Measurements from ENCODE around the gene ZNF213.
A peak's percentile ranks its signal among the peaks of the same experiment; 100 is the strongest.

Gene ZNF213

DNA sequence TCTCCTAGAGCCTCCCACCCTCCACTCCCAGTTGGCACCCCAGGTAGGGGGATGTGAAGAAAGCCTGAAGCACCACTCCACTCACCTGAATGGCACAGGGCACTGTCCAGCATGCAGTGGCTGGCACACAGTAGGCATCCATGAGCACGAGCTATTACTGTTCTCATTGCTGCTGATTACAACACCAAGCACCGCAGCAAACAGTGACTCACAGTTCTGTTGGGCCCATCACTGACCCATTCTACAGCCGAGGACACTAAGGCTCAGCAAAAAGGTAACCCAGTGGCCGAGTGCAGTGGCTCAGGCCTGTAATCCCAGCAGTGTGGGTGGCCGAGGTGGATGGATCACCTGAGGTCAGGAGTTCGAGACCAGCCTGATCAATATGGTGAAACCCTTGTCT lies 38.5 kb upstream of the ZNF213 start:
- TF ChIP-seq, protein P1, sequence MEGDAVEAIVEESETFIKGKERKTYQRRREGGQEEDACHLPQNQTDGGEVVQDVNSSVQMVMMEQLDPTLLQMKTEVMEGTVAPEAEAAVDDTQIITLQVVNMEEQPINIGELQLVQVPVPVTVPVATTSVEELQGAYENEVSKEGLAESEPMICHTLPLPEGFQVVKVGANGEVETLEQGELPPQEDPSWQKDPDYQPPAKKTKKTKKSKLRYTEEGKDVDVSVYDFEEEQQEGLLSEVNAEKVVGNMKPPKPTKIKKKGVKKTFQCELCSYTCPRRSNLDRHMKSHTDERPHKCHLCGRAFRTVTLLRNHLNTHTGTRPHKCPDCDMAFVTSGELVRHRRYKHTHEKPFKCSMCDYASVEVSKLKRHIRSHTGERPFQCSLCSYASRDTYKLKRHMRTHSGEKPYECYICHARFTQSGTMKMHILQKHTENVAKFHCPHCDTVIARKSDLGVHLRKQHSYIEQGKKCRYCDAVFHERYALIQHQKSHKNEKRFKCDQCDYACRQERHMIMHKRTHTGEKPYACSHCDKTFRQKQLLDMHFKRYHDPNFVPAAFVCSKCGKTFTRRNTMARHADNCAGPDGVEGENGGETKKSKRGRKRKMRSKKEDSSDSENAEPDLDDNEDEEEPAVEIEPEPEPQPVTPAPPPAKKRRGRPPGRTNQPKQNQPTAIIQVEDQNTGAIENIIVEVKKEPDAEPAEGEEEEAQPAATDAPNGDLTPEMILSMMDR (IDR thresholded peaks at IDR 0.05; ENCODE audit: borderline replicate concordance, control extremely low read depth, extremely low read depth, insufficient read depth, missing control alignments): no peak
- in situ Hi-C loops (cut with MboI; ENCODE audit: low sequenced_read_pairs, unreplicated experiment): no loop called here
- DNase-seq (ENCODE audit: low spot score): no peak

DNA sequence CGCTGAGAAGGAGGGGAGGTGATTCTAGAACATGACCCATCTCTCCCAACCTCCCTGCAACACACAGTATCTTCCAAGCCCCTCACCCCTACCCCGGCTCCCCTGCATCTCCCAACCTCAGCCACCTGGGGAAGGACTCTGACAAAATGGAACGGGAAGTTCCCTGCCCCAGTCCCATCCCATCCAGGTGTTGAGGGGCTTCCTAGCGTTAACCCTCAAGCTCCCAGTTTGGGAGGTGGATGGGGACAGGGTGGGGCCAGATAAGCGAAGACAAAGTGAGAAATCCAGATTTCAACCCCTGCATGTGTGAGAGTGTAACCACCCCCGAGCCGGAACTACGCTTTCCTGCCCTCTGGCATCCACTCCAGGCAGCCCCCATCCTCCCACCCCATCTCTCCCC lies 37.6 kb upstream of the ZNF213 start:
- TF ChIP-seq, protein P1 (IDR thresholded peaks at IDR 0.05; ENCODE audit: borderline replicate concordance, control extremely low read depth, extremely low read depth, insufficient read depth, missing control alignments): no peak
- DNase-seq (ENCODE audit: low spot score): no peak
- in situ Hi-C loops (cut with MboI; ENCODE audit: low sequenced_read_pairs, unreplicated experiment): no loop called here

DNA sequence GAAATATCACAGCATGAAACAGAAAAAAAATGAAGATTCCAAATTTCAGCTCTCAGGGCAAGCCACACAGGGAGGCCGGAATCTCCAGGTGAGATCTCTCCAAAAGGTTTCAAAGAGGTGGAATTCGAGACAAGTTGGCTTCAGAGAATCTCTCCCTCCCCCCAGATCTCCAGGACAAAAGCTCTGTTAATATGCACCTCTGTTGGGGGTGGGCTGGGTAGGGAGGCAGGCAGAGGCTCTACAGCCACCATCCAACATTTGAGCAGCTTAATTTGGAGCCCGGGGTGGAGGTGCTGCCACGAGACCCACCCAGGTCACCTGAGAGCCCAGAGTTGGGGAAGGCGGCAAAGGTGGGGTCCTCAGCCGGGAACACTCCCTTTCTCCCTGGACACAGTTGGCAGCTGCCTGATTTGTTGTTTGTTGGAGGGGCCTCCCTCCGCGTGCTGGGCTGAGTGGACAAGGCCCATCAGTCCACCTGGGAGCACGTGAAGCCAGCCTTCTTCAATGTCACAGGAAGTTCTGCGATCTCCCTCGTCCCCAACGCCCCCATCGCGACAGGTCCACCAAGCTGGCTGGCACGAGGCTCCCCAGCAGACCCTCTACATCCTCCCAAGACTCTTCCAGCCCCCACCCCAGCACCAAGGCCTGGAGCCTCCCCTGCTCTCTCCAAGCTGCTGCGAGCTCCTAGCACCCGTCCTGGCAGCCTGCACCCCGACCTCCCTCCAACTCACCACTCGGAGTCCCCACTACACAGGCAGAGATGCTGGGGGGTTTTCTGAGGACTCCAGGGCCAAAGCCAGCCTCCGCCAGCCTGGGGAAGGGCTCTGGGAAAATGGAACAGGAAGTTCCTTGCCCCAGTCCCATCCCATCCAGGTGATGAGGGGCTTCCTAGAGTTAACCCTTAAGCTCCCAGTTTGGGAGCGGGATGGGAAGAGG lies 36.1 kb upstream of the ZNF213 start, which contains the start of gene ZSCAN10:
ZSCAN10 (minus strand) TSS at position 836 of the 936 bp plus-strand sequence. CDS start 6,357 bp downstream, outside the sequence.
- TF ChIP-seq, protein P1 (IDR thresholded peaks at IDR 0.05; ENCODE audit: borderline replicate concordance, control extremely low read depth, extremely low read depth, insufficient read depth, missing control alignments): no peak
- no peak for DNase-seq (ENCODE audit: low spot score)
- in situ Hi-C loops (cut with MboI; ENCODE audit: low sequenced_read_pairs, unreplicated experiment): no loop called here

DNA sequence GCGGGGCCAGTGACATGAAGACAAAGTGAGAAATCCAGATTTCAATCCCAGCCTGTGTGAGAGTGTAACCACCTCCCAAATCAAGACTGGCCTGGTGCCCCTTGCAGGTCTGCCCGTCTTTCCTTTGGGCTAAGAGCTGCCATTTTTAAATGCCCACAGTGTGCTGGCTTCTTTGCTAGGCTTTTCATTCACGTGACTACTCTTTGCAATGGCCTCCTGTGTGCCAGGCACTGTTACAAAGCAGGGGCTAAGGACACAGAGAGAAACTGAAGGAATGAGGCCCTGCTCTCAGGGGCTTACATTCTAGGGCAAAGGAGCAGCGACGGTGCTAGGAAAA lies 35.5 kb upstream of the ZNF213 start:
- TF ChIP-seq, protein P1 (IDR thresholded peaks at IDR 0.05; ENCODE audit: borderline replicate concordance, control extremely low read depth, extremely low read depth, insufficient read depth, missing control alignments): no peak
- no peak for DNase-seq (ENCODE audit: low spot score)
- in situ Hi-C loops (cut with MboI; ENCODE audit: low sequenced_read_pairs, unreplicated experiment): no loop called here

DNA sequence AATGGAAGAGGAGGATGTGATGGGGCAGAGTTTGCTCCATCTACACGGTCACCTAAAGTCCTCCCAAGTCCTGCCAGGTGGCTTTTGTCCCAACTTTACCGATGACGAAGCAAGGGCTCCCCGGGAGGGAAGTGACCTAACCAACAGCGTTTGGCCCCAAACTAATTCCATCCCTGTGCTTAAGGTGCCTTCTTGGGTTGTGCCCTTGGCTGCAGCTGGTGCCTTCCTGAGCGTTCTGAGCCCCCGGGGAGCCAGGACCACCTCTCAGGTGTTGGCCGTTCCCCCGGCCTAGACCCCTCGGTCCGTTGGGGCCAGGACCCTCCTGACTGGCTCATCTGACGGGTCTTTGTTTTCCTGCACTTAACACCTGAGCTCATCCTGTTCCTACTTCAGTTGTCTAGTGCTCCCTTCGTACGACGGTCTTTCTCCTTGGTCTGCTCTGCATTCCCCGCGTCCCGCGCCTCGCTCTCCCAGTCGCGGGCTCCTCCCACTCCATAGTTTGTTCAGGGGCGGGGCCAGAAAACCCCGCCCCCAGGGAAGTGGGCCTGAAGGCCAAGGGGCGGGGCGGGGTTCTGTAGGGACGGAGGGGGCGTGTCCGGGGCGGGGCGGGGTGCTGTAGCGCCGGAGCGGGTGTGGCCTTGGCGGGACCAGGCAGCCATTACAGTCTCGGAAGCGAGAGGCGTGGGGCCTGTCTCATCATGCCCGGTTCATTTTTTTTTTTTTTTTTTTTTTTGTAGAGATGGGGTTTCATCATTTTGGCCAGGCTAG lies 34.9 kb upstream of the ZNF213 start:
- in situ Hi-C loops (cut with MboI; ENCODE audit: low sequenced_read_pairs, unreplicated experiment): no loop called here
- peak; percentile 99 for DNase-seq (ENCODE audit: low spot score)
- TF ChIP-seq, protein P1 (IDR thresholded peaks at IDR 0.05; ENCODE audit: borderline replicate concordance, control extremely low read depth, extremely low read depth, insufficient read depth, missing control alignments): no peak

- TF ChIP-seq, protein P1 (IDR thresholded peaks at IDR 0.05; ENCODE audit: borderline replicate concordance, control extremely low read depth, extremely low read depth, insufficient read depth, missing control alignments): peak; percentile 56
- in situ Hi-C loops (cut with MboI; ENCODE audit: low sequenced_read_pairs, unreplicated experiment): no loop called here
- peak; percentile 68 for DNase-seq (ENCODE audit: low spot score)
Measured at GRCh38 chr16:3101018-3101840, 33.6 kb upstream of the ZNF213 start.
